SK-N-MC (cell line): Measurements from ENCODE around the gene PRDM10.

Experiments used
- EZH2 ChIP-seq: fragments of 200-600 bp; sonication (generic); IDR thresholded peaks from one replicate; pipeline ENCODE4 v1.6.1; 2017; ENCODE audit warnings: antibody characterized with exemption
- POLR2AphosphoS5 ChIP-seq: IDR thresholded peaks from 2 replicates; pipeline ENCODE4 v1.6.1; 2012; ENCODE audit warnings: mild to moderate bottlenecking, low read depth, low read length, borderline replicate concordance

- TF ChIP-seq EZH2 = no peak
- TF ChIP-seq POLR2AphosphoS5 = no peak
These were observed 6.3 kb downstream of the PRDM10 start for GRCh38 chr11:129996113-129996870.
